ENCODE results near the gene ALDH1B1.

ALDH1B1 gene

GRCh38 chr9:38443181-38443580 lies 50.7 kb downstream of the ALDH1B1 start:
- H3K9me3 Mint-ChIP-seq: no peaks in the 10 kb centered on the region
- H3K4me1 Mint-ChIP-seq: no peaks in the 10 kb centered on the region

GRCh38 chr9:38443597-38443996 lies 51.1 kb downstream of the ALDH1B1 start:
- Mint-ChIP-seq H3K27ac (no peak overlapping the region), H3K36me3 (ENCODE audit: low read depth) (no peaks in the 10 kb centered on the region), H3K4me3 (no peak overlapping the region), H3K4me1 (no peaks in the 10 kb centered on the region), H3K27me3 (ENCODE audit: low read depth) (peaks cover 12% of the 10 kb centered on the region), H3K9me3 (no peaks in the 10 kb centered on the region)
- TF ChIP-seq CTCF (IDR thresholded peaks at IDR 0.05; ENCODE audit: unreplicated experiment in 3 of 3): no peak

More at GRCh38 chr9:38443181-38443580, 50.7 kb downstream of the ALDH1B1 start:
- H3K27ac Mint-ChIP-seq: no peak overlapping the region
- H3K27me3 Mint-ChIP-seq (ENCODE audit: low read depth): peaks cover 13% of the 10 kb centered on the region
- H3K36me3 Mint-ChIP-seq (ENCODE audit: low read depth): no peaks in the 10 kb centered on the region
- no peak overlapping the region for H3K4me3 Mint-ChIP-seq
- TF ChIP-seq CTCF (IDR thresholded peaks at IDR 0.05; ENCODE audit: unreplicated experiment in 3 of 3): no peak

GRCh38 chr9:38445154-38446043 lies 52.9 kb downstream of the ALDH1B1 start:
- H3K9me3 Mint-ChIP-seq: peaks cover 7% of the 10 kb centered on the region
- no peaks in the 10 kb centered on the region for H3K4me1 Mint-ChIP-seq
- H3K4me3 Mint-ChIP-seq: no peak overlapping the region
- no peak for TF ChIP-seq CTCF (IDR thresholded peaks at IDR 0.05; ENCODE audit: unreplicated experiment in 3 of 3)
- H3K27me3 Mint-ChIP-seq (ENCODE audit: low read depth): peaks cover 11% of the 10 kb centered on the region
- H3K36me3 Mint-ChIP-seq (ENCODE audit: low read depth): no peaks in the 10 kb centered on the region
- H3K27ac Mint-ChIP-seq: no peak overlapping the region

- Mint-ChIP-seq H3K9me3 (peaks cover 22% of the 10 kb centered on the region), H3K27me3 (ENCODE audit: low read depth) (peaks cover 7% of the 10 kb centered on the region), H3K4me1 (no peaks in the 10 kb centered on the region), H3K36me3 (ENCODE audit: low read depth) (no peaks in the 10 kb centered on the region), H3K4me3 (no peak overlapping the region), H3K27ac (no peak overlapping the region)
- TF ChIP-seq CTCF (IDR thresholded peaks at IDR 0.05; ENCODE audit: unreplicated experiment in 3 of 3): no peak
Observed at GRCh38 chr9:38447703-38448102, 55.2 kb downstream of the ALDH1B1 start.

All from nephron (organoid).